Stimulated activated CD8-positive, alpha-beta memory T cell treated with anti-CD3 and anti-CD28 coated beads, Interleukin-7, amount 100 ng/mL, for 48 hours (primary cell): ENCODE data around the gene PRDX3.
A peak's percentile ranks its signal among the peaks of the same experiment; 100 is the strongest.

Experiments
- DNase-seq, 2 donors: peaks; one replicate each; pipeline ENCODE4 v3.0.0-alpha.2; 2020; ENCODE audit warnings: low read depth in 1 of 2; ENCODE audit errors: extremely low read depth in 1 of 2

The PRDX3 gene

DNA sequence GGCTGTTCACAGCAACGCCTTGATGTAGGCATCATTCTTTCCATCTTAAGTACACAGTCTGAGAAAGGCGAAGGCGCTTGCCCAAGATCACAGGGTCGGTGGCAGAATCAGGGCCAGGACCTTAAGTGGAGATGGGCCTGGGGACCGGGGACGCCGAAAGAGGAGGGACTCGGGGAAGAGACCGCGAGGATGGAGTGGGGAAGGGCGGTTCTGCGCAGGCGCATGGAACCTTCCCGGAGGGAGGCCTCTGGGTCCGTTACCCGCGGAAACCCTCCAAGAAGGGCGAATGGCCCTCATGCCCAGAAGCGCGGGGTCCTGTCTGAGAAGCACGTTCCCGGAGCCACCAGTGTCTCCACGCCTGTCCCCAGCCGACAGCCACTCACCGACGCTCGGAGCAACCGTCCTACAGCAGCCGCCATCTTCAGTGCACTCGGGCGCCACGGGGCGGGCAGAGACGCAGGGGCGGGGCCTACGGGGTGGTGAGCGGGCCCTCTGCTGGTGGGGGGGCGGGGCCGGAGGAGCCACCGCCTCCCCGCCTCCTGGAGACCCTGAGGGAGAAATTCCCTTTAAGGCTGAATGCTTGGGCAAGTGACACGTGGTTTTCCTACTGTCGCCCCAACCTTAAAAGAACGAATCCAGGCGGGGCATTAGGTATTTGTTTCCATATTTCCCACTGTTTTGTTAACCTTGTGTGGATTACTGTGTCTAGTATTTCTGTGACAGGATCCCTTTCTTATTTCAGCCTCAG is at the start of gene PRDX3:
TSS of gene PRDX3 (minus strand) at position 441 of the 748 bp plus-strand sequence. CDS start at position 419, 22 bp downstream.
- DNase-seq, result peak; percentile 90 to 91

DNA sequence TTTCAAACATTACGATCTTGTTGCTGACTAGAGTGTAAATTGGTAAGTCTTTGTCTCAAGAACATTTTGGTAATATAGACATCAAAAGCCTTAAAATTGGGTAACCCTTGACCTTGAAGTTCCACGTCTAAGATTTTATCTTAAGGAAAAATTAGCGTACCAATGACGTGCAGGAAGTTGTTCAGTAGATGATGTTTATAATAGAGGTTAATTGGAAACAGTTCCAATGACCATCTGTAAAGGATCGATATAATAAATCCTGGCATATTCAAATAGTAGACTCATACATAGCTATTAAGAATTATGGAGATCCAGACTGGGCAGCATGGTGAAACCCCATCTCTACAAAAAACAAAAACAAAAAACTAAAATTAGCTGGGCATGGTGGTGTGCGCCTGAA is 49.2 kb upstream of the PRDX3 start:
- DNase-seq, result no peak

DNA sequence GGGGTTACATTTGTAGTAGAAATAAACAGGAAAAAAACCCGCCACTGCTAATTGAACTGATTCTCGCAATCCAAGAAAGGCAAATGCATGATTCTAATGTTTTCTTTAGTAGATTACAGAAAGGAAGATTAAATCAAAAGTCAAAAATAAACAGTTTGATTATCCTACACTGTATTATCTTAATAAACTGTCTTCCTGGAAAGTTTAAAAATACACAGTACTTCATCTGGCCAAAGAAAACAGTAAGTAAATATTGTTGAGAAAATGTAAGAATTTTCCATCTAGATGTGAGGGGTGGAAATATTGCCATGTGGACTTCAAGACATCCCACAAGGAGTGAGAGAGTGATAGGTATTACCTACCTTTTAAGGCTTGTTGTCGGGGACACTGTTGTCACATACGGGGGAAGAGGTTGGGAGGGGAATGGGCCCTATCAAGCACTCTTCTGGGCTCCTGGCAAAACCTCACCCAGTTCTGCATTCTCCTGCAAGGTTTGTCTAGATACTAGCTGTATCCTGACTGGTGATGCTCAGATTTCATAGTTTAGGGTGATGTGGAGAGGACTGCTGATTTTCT is 46.6 kb upstream of the PRDX3 start:
- no peak for DNase-seq

DNA sequence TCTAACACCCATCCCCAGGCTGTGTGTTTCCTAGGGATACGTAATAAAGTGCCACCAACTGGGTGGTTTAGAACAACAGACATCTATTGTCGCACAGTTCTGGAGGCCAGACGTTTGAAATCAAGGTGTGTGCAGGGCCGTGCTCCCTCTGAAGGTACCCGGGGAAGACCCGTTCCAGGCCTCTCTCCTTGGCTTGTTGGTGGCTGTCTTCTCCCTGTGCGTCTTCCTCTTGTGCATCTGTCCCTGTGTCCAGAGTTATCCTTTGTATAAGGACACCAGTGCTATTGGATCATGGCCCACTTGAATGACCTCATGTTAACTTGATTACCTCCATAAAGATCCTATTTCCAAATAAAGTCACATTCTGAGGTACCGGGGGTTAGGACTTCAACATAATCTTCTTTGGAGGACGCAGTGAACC is 44.4 kb upstream of the PRDX3 start:
- DNase-seq, result no peak

DNA sequence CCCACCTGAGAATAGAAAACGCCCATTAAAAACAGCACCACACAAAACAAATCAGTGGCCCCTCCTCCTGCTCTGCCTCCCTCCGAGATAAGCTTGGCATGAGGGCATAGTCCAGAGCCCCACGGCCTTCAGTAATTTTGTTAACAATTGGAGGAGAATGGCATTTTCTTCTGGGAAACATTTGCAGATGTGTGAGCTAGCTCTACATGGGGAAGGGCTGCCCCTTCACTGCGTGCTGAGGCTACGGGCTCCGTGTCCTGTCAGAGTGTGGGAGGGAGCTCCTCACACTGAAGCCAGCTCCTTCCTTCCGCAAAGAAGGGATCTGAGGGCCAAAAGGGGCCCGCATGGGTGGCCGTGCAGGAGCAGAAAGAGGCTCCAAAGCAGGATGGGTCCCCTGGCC is 43.9 kb upstream of the PRDX3 start:
- no peak for DNase-seq

DNA sequence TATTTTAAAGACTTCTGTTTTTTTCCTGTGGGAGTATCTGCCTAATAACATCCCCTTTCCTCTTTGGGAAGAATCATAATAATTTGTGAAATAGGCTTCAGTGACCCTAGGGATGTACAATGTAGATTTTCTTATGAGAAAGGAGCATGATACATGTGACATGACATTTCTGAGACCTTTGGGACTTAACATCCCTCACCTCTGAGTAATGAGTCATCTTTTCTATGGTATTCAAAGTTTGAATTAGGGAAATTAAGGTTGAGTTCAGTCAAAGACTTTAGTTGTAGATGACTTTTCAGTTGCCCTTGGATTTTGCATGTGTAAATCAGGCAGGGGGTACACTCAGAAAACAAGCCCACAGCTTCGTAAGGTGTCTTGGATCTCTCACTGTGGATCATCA is 43.1 kb upstream of the PRDX3 start:
- no peak for DNase-seq

DNA sequence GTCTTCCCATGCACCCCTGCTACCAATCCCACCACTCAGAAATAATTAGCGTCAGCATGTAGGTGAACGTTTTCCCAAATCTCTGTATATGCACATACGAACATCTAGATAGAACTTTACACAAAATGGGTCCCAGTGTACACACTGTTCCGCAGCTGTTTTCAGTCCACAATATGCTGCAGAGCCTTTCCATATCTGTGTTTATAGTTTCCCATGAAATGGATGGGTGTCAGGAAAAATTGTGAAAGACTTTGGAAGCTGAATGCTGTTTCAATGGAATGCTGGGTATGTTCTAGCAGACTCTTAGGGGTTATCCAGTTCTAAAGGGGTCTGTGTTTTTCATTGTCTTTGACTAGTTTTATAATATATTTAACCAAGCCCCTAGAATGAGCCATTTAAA is 42.6 kb upstream of the PRDX3 start:
- no peak for DNase-seq

DNA sequence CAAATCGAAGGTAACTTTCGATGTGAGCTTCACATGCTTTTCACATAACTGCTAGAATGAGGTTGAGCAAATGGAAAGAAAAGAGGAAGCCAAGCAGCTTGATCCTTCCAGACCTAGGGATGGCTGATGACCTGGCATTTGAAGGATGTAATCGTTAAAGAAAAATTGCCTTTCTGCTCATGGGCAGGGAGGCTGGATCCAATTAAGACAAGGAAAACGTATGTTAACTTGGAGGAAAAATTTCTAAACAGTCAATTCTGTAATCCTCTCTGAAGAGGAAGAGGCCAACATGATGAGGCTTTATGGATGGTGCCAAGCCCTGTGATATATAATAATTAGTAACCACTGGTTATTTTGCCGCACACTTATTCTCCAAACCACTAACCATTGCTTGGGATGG is 41.3 kb upstream of the PRDX3 start:
- no peak for DNase-seq

DNA sequence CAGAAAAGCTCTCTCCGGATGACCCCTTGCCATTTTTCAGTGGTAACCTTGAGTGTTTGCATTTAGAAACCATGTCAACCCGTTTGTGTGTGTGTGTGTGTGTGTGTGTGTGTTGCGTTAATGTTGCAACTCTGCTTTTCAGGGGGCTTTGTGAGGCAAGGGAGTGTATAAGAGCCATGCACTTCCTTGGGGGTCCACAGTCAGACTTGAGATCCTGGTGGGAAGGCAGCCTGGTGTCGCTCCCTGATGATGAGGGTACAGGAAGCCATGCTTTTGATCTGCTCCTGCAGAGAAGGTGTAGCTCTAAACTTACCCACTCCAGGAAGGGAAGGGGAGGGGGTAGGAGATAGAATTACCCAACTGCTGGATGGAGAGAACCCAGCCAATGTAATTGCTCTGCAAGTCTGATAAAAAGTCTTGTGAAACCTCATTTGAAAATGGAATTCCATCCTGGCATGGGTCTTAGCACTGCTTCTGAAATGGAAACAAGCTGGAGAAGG is 39.4 kb upstream of the PRDX3 start:
- DNase-seq, result no peak

DNA sequence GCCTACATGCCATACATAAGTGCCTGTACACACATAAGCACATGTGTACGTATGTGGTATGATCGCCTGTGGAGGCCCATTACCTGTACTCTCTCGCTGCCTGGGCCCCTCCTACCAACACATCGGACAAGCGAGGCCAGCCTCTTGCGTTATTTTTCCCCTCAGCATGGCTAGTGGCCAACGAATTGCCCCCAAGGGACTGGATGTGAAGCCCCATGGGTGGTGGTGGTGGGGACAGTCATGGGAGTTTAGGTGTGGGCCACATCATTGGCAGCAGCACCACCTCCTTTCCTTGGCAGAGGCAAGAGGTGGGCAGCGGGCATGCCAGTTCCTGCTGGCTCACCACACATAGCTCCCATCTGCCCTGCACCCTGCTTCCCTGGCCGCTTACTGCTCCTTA is 38.8 kb upstream of the PRDX3 start:
- no peak for DNase-seq

DNA sequence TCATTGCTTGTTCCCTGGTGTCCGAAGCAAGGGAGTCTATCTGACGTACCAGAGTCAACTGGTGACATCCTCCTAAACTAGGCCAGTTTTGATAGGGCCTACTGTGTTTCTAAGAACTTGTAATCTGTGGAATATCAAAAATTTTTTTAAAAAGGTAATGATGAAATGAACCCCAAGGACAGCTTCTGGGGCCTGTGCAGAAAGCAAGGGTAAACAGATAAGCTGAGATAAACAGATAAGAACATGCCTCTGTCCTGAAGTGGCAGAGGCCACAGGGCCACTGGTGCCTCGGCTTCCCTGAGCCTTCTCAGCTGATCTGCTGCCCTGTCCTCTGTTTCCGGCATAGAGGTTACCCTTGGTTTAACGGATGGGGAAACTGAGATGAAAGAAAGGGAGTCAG is 37.5 kb upstream of the PRDX3 start:
- no peak for DNase-seq

DNA sequence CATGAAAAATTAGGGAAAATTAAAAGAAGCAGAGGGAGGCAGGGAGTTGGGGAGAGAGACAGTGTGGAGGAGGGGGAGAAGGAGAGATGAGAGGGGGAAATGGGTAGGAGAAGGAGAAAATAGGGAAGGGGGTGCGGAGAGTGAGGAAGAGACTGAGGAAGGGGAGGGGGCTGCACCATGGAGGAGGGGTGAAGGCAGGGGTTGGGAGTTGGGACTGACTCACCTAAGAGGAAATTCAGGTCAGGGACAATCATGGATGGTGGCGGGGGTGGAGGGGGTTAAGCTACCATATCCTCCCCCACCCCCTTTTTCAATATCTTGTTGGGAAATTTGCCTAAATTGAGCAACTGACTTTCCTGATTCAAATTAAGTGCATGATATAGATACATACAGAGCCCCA is 36.8 kb upstream of the PRDX3 start:
- DNase-seq, result no peak

DNA sequence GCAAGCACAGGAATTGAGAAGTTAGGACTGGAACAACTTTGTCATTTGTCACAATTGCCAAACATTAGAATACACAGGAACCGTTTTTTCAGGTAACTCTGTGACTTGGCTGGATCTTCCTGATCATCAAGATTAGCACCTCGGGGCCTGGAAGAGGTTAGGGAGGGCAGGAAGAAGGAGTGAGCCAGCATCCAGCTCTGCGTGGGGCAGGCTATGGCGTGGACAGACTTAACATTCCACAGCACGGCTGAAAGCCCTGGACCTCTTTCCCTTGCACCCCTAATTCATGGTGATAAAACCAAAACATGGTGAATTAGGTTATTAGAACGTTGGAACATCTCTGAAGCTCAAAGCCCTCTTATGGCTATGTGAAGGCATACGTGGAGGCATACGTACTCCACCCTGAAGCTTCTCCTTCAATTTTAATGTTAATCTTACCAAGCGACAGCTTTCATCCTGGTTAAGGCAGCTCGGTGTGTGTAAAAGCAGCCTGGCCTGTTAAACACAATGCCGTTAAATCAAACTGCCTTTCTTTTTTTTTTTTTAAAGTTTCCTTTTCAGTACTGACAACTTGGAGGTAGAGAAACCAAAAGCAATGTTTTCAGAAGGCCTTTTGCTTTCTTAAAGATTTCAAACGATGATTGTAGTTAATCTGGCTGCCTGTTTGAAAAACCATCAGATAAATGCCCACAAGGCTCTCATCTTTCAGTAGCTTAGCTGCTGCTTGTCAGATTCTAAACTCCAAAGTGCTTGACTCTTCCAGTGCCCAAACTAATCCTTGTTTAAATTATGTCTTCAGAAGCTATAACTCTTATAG is 33.2 kb upstream of the PRDX3 start:
- no peak for DNase-seq

DNA sequence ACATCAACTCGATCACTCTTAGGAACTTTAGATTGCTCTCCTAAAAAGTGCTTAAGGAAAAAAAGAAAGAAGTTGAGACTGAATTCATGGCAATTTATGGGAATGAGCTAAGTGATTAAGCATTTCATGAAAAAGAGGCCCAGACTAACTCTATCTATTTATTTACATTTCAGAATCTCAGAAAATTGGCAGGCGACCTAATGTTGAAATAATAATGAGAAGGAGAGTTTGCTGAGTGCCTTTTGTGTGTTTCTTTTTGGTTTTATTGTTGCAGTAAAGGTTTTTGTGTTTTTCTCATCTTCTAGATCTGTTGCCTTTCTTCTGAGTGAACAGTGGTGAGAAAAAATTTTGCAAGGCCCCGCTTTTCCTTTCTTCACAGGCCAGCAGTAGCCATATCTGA is 32.6 kb upstream of the PRDX3 start:
- DNase-seq, result no peak

DNA sequence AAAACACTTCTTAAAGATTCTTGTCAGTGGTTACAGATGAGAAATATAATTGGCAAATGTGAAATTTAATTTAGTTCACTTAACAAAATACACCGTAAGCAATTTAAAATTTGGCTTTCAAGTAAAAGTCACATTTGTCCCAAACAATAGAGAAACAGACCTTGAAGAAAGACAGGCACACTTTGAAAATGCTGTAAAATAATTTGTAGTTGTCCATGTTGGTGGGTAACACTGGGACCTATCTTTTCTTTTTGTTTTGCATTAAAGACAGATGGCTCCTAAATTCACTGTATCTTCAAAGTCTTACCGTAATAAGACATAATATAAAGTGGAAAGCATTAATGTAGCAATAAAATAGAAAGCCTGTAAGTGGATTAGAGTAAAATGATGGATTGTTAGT is 32.0 kb upstream of the PRDX3 start:
- no peak for DNase-seq

DNA sequence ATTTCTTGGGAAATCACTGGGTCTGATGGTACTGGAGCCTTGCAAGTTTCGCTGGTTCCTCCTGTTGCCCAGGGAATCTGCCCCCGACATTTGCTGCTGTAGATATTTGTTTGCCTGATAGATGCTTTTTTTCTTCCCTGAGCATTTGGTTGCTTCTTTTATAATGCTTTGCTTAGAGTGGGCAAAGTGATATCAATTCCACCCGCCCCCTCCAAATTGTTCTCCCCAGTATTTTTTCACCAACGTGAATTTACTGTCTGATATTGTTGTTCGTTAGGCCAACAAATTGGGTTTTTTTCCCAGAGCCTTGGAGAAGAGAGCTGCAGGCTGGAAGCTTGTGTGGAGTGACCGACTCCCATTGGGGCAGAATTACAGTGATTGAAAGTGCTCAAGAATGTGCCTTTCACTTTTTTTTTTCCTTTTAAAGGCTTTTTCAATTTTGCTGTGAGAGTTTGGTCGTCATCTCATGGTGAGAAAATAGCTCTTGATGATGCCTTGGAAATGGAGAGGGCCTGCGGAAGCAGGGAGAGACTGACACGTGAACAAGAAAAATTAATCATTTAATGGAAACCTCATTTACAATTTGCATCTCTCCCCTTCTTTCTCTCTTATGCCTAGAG is 31.2 kb upstream of the PRDX3 start:
- no peak for DNase-seq

DNA sequence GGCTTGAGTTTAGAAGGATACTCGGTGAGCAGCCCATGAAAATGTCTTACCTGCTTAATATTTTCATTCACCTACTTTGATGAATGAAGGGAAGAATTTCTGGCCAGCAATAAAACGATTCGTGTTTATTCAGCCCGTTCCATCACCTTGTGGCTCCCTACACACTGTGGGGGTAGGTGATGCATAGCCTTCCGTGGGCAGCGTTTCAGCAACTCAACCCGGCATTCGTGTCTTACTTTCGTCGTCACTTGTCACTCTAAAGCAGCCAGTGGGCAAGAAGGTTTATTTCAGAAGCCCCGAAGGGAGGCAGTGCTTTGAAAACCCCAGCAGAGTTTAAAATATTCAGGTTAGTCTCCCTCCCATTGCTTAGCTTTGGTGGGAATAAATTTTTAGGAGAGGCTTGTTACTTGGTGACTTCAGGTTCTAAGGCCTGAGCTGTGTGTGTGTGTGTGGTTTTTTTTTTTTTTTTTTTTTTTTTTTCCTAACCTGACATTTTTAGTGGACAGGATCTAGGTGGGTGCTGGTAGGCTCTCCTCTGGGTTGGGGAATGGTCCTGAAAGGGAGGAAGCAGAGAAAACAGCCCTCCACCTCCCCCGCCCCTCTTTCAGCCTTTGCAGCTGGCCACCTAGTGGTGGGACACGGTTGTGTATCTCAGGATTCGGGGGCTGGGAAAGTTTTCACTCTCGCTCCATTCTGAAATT is 30.6 kb upstream of the PRDX3 start:
- peak in 1 of 2 donors; percentile 66 for DNase-seq

DNA sequence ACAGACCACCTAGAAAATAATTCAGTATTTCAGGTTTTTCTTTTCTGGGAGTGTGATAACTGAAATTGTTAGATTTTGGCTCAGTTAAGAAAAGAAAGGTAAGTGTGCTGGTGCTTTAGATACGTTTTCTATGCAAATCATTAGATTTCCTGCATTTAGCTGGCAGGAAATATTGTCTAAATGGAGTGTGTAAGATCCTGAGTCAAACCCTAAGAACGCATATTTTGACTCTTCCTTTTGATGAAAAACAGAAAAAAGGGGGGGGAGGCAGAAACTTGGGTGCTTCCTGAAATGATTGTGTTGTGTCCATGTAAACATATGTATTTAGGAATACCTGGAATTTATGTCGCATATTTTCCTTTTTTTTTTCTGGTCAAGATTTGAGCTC is 29.9 kb upstream of the PRDX3 start:
- no peak for DNase-seq

DNA sequence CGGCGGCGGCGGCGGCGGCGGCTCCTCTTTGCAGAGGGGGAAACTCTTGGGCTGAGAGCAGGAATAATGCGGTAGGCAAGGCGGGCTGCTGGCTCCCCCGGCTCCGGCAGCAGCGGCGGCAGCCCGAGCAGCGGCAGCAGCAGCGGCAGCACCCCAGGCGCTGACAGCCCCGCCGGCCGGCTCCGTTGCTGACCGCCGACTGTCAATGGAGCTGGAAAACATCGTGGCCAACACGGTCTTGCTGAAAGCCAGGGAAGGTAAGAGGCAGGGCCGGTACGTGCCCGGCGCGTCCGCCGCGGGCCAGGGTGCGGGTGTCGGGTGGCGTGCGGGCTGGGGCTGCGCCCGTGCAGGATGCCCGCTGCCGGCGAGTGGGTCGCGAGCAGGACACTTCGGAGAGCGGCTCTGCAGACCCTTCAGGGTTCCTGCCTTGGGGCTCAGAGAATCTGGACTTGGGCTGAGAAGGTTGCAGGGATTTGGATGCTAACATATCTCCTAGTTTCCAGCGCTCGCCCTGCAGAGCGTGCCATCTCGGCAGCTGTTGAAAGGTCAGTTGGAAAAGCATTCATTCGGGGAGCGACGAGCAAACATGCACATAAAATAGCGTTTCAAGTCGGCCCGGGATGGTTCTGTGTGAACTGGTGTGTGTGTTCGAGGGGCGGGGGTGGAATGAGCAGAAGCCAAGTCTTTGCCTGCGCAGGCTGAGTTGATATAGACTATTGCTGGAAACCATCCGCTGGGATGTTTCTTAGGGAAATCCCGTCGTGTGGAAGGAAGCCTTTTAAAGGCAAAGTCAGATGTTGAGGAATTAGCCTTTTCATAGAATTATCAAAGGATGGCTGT is 29.3 kb upstream of the PRDX3 start:
- DNase-seq, result no peak

DNA sequence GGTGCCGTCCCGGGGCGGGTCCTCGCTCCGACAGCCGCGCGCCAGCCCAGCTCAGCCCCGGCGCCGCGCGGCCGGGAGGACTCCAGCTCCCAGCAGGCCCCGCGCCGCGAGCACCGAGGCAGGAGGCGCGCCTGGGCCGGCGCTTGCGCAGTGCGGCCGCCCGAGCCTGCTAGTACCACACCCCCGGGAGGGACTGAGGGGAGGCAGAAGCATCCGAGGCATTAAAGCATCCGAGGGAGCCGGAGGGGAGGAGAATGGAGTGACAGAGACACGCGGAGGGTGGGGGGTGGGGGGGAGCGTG is 28.7 kb upstream of the PRDX3 start, which contains the start of gene GRK5:
TSS of gene GRK5 (plus strand) at position 206 of the 301 bp plus-strand sequence. CDS start 347 bp downstream, outside the sequence.
- DNase-seq, result peak; percentile 90 to 94
